ENCODE data around the gene TM9SF1. TPM values are rescaled to one million over a fixed set of nuclear protein-coding genes. Genes with fewer than 3 reads are reported as not detected.

Gene TM9SF1
- total and polyA plus RNA-seq, 4 donors = 15.8 to 37.3 (median 35.2) TPM

DNA sequence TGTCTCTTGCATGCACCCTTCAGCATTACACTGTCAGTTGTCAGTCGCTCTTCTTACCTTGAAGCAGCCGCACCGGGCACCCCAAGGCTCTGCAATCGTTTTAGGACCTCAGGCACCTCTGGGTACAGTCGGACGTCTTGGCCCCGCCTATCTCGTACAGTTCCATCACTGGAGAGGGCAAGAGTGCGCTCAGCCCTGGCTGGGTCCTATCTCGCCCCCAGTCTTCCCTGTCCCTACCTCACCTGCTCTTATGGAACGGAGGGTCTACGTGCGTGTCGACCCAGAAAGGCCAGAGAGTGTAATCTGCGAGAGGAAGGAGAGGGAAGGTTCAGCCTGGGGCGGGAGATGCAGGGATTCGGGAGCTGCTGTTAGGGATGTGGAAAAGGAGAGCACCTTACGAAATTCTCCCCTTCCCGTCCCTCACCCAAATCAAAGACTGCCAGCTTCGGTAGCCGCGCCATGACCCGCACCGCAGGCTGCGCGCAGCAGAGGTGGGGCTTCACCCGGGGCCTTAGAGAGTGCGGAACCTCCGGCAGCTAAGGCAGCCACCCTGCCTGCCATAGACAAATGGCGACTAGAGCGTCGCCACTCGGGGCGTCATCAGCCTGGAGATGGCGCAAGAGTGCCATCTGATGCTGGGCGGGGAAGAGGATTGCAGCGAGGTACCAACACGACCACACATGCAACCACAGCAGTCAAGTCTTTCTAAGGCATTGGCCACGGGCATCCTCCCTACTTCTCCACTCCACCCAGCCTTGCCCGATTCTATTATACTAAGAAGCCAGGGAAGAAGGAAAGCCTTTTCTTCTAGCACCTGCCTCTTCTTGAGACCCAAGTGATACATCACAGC lies 20.5 kb upstream of the TM9SF1 start, which contains the start of gene MDP1:
MDP1 (minus strand) TSS at position 572 of the 850 bp plus-strand sequence; CDS start at position 461, 111 bp downstream.
- Histone ChIP-seq H3K4me3 (ENCODE audit: low read length in 2 of 2) (peak within 1 kb of the TSS; percentile 51 to 61), H3K9me3 (ENCODE audit: control insufficient read depth, low read length) (no peaks in the 10 kb centered on the region), H3K27ac (ENCODE audit: low read depth in 1 of 2, low read length in 2 of 2) (peak within 1 kb of the TSS; percentile 49 to 92), H3K4me1 (ENCODE audit: control insufficient read depth in 1 of 2, insufficient read depth in 2 of 2, low read length in 2 of 2) (no peaks in the 10 kb centered on the region), H3K36me3 (ENCODE audit: control insufficient read depth in 1 of 2, insufficient read depth in 2 of 2, low read length in 1 of 2) (no peaks in the 10 kb centered on the region), H3K27me3 (ENCODE audit: control insufficient read depth in 1 of 2, insufficient read depth in 2 of 2, low read length in 1 of 2) (no peaks in the 10 kb centered on the region)
- 0% methylated on average over 40 of the region's 40 CpGs for WGBS, 2 donors
- intact Hi-C loops (cut with DNase I) = no loop called here
- peak; percentile 92 to 93 for DNase-seq
- ATAC-seq (ENCODE audit: low FRiP score) = peak; percentile 91

DNA sequence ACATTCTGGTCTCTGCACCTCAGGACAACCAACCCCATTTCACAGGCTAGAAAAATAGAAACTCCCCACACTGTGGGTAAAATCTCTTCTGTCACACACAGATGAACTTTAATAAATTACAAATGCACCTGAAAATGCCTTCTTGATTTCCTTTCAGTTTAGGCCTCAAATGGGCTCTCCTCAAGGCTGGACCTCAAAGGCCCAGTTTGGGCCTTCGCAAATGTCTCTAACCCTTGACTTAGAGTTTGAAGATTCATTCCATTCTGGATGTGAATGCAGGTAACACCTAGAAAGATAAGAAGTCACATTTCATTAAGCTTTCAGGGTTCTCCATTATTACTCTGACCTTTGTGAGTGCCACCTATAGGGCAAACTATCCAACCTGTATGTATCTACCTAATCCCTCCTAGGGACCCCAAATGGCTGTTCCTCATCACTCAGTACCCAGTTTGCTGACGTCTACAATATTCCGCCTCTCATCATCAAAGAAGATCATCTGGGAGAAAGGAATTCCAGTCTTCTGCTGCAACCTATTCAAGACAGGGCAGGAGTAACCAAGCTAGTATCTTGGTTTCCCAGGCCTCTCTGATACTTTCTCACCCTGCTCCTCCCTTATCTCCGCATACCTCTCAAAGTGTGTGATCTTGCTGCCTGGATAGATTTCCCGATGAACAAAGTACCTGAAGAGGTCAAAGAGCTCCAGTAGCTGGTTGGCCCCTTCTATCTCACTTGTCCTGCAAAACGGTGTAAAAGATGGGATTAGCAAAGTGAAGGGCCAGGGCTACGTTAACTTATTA lies 18.8 kb upstream of the TM9SF1 start:
- Histone ChIP-seq H3K36me3 (ENCODE audit: control insufficient read depth in 1 of 2, insufficient read depth in 2 of 2, low read length in 1 of 2) (peaks cover 0 to 3% of the 10 kb centered on the region in 2 donors), H3K4me1 (ENCODE audit: control insufficient read depth in 1 of 2, insufficient read depth in 2 of 2, low read length in 2 of 2) (no peaks in the 10 kb centered on the region), H3K4me3 (ENCODE audit: low read length in 2 of 2) (no peak overlapping the region), H3K27ac (ENCODE audit: low read depth in 1 of 2, low read length in 2 of 2) (peak overlapping the region; percentile 29 to 93), H3K27me3 (ENCODE audit: control insufficient read depth in 1 of 2, insufficient read depth in 2 of 2, low read length in 1 of 2) (no peaks in the 10 kb centered on the region), H3K9me3 (ENCODE audit: control insufficient read depth, low read length) (no peaks in the 10 kb centered on the region)
- ATAC-seq (ENCODE audit: low FRiP score) = no peak
- WGBS, 2 donors = 86 to 92% methylated on average over 7 of the region's 7 CpGs
- intact Hi-C loops (cut with DNase I) = no loop called here
- DNase-seq = no peak

DNA sequence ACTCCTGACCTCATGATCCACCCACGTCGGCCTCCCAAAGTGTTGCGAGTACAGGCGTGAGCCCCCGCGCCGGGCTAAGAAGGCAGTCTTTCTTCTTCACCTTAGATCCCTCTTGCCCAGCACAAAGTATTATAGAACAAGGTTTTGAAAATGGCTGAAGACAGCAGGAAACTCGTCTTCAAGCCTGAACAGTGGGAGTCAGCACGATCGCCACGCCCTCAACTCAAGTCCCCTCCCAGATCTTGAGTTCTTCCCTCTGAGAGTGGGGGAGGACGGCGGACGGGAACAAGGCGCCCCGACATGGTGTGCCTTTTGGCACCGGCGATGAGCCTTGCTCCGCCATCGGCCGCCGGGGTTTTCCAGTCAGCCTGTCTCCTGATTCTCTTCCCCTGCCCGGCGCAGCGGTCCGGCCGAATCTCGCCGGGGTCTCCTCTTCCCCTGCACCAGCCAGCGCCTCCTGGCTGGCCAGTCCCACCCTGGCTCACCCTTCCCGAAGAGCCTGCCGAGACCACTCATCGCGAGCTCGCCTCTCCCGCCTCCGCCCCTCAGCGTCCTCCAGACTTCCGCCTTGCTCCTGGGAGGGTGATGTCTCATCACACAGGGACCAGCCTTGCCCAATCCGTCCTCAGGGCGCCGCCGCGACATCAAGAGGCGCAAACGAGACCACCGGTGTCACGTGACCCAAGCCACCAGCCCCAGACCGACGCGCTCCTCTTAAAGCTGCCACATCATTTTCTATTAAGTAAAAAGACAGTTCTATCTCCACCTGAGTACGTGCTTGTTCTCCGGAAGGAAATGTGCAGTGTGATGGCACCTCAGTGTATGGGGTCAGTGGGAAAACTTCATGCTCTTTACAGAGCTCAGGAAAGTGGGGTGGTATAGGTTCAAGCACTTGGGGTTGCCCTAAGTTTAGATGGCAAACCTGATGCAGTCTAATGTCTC lies 18.0 kb upstream of the TM9SF1 start, which contains the start of gene CHMP4A:
CHMP4A (minus strand) TSS at position 565 of the 942 bp plus-strand sequence; CDS start at position 516, 49 bp downstream.
- DNase-seq (peak; percentile 99), ATAC-seq (ENCODE audit: low FRiP score) (peak; percentile 95)
- intact Hi-C loops (cut with DNase I) = no loop called here
- no peaks in the 10 kb centered on the region for H3K27me3 ChIP-seq (ENCODE audit: control insufficient read depth in 1 of 2, insufficient read depth in 2 of 2, low read length in 1 of 2)
- H3K36me3 ChIP-seq (ENCODE audit: control insufficient read depth in 1 of 2, insufficient read depth in 2 of 2, low read length in 1 of 2) = peaks cover 0 to 3% of the 10 kb centered on the region in 2 donors
- 0 to 1% methylated on average over 53 of the region's 53 CpGs for WGBS, 2 donors
- H3K27ac ChIP-seq (ENCODE audit: low read depth in 1 of 2, low read length in 2 of 2) = peak within 1 kb of the TSS; percentile 29 to 93
- H3K4me1 ChIP-seq (ENCODE audit: control insufficient read depth in 1 of 2, insufficient read depth in 2 of 2, low read length in 2 of 2) = no peaks in the 10 kb centered on the region
- H3K9me3 ChIP-seq (ENCODE audit: control insufficient read depth, low read length) = no peaks in the 10 kb centered on the region
- H3K4me3 ChIP-seq (ENCODE audit: low read length in 2 of 2) = peak within 1 kb of the TSS; percentile 46 to 62

DNA sequence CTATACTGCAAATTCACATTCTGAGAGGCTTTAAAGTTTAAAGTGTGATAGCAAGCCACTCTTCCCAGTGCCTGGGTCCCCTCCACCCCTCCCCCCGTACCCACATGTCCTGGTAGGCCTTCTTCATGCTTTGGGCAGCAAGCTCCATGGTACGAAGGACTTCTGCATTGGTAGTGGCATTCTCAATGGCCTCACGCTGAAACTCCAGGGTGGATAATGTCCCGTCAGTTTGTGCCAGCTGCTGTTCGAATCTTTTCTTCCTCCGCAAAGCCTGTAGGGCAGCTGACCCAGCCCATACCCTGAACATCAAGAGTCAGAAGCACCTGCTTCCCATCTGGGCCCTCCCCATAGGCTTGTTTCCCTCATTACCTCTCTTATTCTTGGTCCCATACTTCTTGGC lies 16.1 kb upstream of the TM9SF1 start:
- WGBS, 2 donors = 86 to 91% methylated on average over 6 of the region's 6 CpGs
- Histone ChIP-seq H3K4me1 (ENCODE audit: control insufficient read depth in 1 of 2, insufficient read depth in 2 of 2, low read length in 2 of 2) (no peaks in the 10 kb centered on the region), H3K36me3 (ENCODE audit: control insufficient read depth in 1 of 2, insufficient read depth in 2 of 2, low read length in 1 of 2) (peaks cover 0 to 3% of the 10 kb centered on the region in 2 donors), H3K27ac (ENCODE audit: low read depth in 1 of 2, low read length in 2 of 2) (no peak overlapping the region), H3K4me3 (ENCODE audit: low read length in 2 of 2) (no peak overlapping the region), H3K9me3 (ENCODE audit: control insufficient read depth, low read length) (no peaks in the 10 kb centered on the region), H3K27me3 (ENCODE audit: control insufficient read depth in 1 of 2, insufficient read depth in 2 of 2, low read length in 1 of 2) (no peaks in the 10 kb centered on the region)
- ATAC-seq (ENCODE audit: low FRiP score) (no peak), DNase-seq (no peak)
- intact Hi-C loops (cut with DNase I) = no loop called here

DNA sequence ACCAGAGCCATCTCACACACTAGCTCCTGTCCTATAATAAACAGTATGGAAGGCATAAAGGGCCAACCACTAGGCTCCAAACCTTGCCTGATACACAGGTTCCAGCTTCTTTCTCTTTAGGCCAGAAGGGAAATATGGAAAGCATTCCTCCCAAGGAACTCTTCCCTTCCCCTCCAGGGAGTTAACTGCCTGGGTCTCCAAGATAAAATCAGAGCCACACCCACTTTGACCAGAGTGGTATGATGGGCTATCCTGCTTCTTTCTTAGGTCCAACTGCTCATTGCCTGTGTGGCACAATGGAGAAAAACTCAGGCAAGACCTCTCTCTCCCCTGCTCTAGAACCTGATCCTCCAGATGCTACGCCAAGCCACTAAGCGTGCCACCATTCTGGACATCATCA lies 12.4 kb upstream of the TM9SF1 start:
- Histone ChIP-seq H3K27me3 (ENCODE audit: control insufficient read depth in 1 of 2, insufficient read depth in 2 of 2, low read length in 1 of 2) (no peaks in the 10 kb centered on the region), H3K9me3 (ENCODE audit: control insufficient read depth, low read length) (no peaks in the 10 kb centered on the region), H3K4me3 (ENCODE audit: low read length in 2 of 2) (no peak overlapping the region), H3K4me1 (ENCODE audit: control insufficient read depth in 1 of 2, insufficient read depth in 2 of 2, low read length in 2 of 2) (no peaks in the 10 kb centered on the region), H3K27ac (ENCODE audit: low read depth in 1 of 2, low read length in 2 of 2) (no peak overlapping the region), H3K36me3 (ENCODE audit: control insufficient read depth in 1 of 2, insufficient read depth in 2 of 2, low read length in 1 of 2) (peaks cover 2 to 5% of the 10 kb centered on the region in 2 donors)
- no peak for DNase-seq
- WGBS, 2 donors = 97 to 98% methylated on average over 2 of the region's 2 CpGs
- ATAC-seq (ENCODE audit: low FRiP score) = no peak
- intact Hi-C loops (cut with DNase I) = no loop called here

DNA sequence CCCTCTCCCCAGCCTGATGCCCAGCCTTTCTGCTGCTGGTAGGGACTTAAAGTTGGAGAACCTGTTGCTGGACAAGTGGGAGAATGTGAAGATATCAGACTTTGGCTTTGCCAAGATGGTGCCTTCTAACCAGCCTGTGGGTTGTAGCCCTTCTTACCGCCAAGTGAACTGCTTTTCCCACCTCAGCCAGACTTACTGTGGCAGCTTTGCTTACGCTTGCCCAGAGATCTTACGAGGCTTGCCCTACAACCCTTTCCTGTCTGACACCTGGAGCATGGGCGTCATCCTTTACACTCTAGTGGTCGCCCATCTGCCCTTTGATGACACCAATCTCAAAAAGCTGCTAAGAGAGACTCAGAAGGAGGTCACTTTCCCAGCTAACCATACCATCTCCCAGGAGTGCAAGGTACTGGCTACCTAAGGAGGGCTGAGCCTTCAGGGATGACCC lies 11.9 kb upstream of the TM9SF1 start:
- peaks cover 2 to 5% of the 10 kb centered on the region in 2 donors for H3K36me3 ChIP-seq (ENCODE audit: control insufficient read depth in 1 of 2, insufficient read depth in 2 of 2, low read length in 1 of 2)
- H3K4me1 ChIP-seq (ENCODE audit: control insufficient read depth in 1 of 2, insufficient read depth in 2 of 2, low read length in 2 of 2) = no peaks in the 10 kb centered on the region
- H3K27me3 ChIP-seq (ENCODE audit: control insufficient read depth in 1 of 2, insufficient read depth in 2 of 2, low read length in 1 of 2) = no peaks in the 10 kb centered on the region
- no peak overlapping the region for H3K27ac ChIP-seq (ENCODE audit: low read depth in 1 of 2, low read length in 2 of 2)
- 89 to 93% methylated on average over 5 of the region's 5 CpGs for WGBS, 2 donors
- H3K4me3 ChIP-seq (ENCODE audit: low read length in 2 of 2) = no peak overlapping the region
- ATAC-seq (ENCODE audit: low FRiP score) = no peak
- intact Hi-C loops (cut with DNase I) = no loop called here
- no peak for DNase-seq
- H3K9me3 ChIP-seq (ENCODE audit: control insufficient read depth, low read length) = no peaks in the 10 kb centered on the region

DNA sequence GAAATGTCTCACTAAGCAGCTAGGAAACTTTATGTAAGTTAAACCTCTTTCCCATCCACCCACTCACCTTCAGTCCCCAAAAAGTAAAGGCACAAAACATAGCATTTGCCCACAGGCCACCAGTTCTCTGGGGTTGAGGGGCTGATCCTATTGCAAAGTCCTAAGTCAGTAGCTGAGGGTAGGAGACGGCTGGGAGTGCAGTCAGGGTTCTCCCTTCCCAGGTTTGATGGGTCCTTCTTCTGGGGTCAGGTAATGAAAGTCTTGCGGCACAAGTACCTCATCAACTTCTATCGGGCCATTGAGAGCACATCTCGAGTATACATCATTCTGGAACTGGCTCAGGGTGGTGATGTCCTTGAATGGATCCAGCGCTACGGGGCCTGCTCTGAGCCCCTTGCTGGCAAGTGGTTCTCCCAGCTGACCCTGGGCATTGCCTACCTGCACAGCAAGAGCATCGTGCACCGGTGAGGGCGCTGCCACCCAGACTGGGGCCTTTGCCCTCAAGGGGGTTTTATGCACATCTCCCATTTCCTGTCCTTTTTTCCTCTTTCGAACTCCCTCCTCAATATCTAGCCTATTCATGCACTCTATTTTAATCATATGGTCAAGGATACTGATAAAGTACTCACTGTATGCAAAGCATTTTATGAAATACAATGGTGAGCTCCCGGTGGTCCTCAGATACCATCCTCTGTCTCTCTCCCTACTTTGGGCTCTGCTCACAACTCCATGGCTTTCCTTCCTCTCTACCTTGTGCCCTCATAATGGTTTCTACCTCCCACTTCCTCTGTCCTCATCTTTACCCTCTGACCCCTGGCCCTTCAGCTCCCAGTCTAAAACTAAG lies 11.2 kb upstream of the TM9SF1 start:
- intact Hi-C loops (cut with DNase I) = no loop called here
- WGBS, 2 donors = 93 to 96% methylated on average over 11 of the region's 11 CpGs

More for the DNA sequence above, 11.2 kb upstream of the TM9SF1 start:
- ATAC-seq (ENCODE audit: low FRiP score) (no peak), DNase-seq (no peak)
- H3K27ac ChIP-seq (ENCODE audit: low read depth in 1 of 2, low read length in 2 of 2) = no peak overlapping the region
- no peaks in the 10 kb centered on the region for H3K27me3 ChIP-seq (ENCODE audit: control insufficient read depth in 1 of 2, insufficient read depth in 2 of 2, low read length in 1 of 2)
- H3K4me3 ChIP-seq (ENCODE audit: low read length in 2 of 2) = no peak overlapping the region
- peaks cover 2 to 5% of the 10 kb centered on the region in 2 donors for H3K36me3 ChIP-seq (ENCODE audit: control insufficient read depth in 1 of 2, insufficient read depth in 2 of 2, low read length in 1 of 2)
- no peaks in the 10 kb centered on the region for H3K4me1 ChIP-seq (ENCODE audit: control insufficient read depth in 1 of 2, insufficient read depth in 2 of 2, low read length in 2 of 2)
- no peaks in the 10 kb centered on the region for H3K9me3 ChIP-seq (ENCODE audit: control insufficient read depth, low read length)

All from aorta (tissue), 5 donors.